GM18519 (cell line): ENCODE results near the gene ITSN1.

ENCODE experiments used
- ATAC-seq: cut with Tn5 transposase; IDR thresholded peaks from one replicate; pipeline ENCODE4 v1.9.1; 2021; ENCODE audit warnings: mild to moderate bottlenecking, moderate library complexity; ENCODE audit not compliant: unreplicated experiment, low FRiP score

ITSN1 gene

GRCh38 chr21:33829844-33830243 is 187.5 kb downstream of the ITSN1 start:
- no peak for ATAC-seq

- no peak for ATAC-seq
Measured at GRCh38 chr21:33831962-33832659, 189.8 kb downstream of the ITSN1 start.

GRCh38 chr21:33834801-33835500 is 192.7 kb downstream of the ITSN1 start:
- ATAC-seq, result no peak

GRCh38 chr21:33835920-33836319 is 193.6 kb downstream of the ITSN1 start:
- no peak for ATAC-seq

GRCh38 chr21:33836408-33836807 is 194.1 kb downstream of the ITSN1 start:
- no peak for ATAC-seq

GRCh38 chr21:33839167-33839716 is 196.9 kb downstream of the ITSN1 start:
- no peak for ATAC-seq

GRCh38 chr21:33839806-33840205 is 197.5 kb downstream of the ITSN1 start:
- ATAC-seq, result no peak

GRCh38 chr21:33840771-33841170 is 198.5 kb downstream of the ITSN1 start:
- ATAC-seq, result no peak

GRCh38 chr21:33841561-33841960 is 199.3 kb downstream of the ITSN1 start:
- ATAC-seq, result no peak

- no peak for ATAC-seq
Measured at GRCh38 chr21:33843216-33843615, 200.9 kb downstream of the ITSN1 start.

- ATAC-seq, result no peak
Measured at GRCh38 chr21:33844104-33844889, 202.0 kb downstream of the ITSN1 start.

GRCh38 chr21:33844890-33845205 is 202.5 kb downstream of the ITSN1 start:
- ATAC-seq, result no peak

GRCh38 chr21:33846141-33846540 is 203.8 kb downstream of the ITSN1 start:
- no peak for ATAC-seq

- ATAC-seq, result no peak
Measured at GRCh38 chr21:33847588-33848248, 205.4 kb downstream of the ITSN1 start.

GRCh38 chr21:33848249-33848953 is 206.1 kb downstream of the ITSN1 start:
- no peak for ATAC-seq

- ATAC-seq, result no peak
Measured at GRCh38 chr21:33849834-33850233, 207.5 kb downstream of the ITSN1 start.

GRCh38 chr21:33850401-33850800 is 208.1 kb downstream of the ITSN1 start:
- ATAC-seq, result no peak

GRCh38 chr21:33850985-33851384 is 208.7 kb downstream of the ITSN1 start:
- ATAC-seq, result no peak

GRCh38 chr21:33852485-33852884 is 210.2 kb downstream of the ITSN1 start:
- no peak for ATAC-seq

- no peak for ATAC-seq
Measured at GRCh38 chr21:33854604-33855003, 212.3 kb downstream of the ITSN1 start.
